HG02610 (cell line): ENCODE results near the gene FBXO46.
"Not testable (repeated sequence)": the region's sequence is repeated elsewhere in the genome, so short reads cannot be mapped to it uniquely, and the experiment has no call there.

Experiments
- ATAC-seq: cut with Tn5 transposase; IDR thresholded peaks from one replicate; pipeline ENCODE4 v1.9.1; 2021; ENCODE audit warnings: mild to moderate bottlenecking, moderate library complexity; ENCODE audit not compliant: unreplicated experiment

The FBXO46 gene

GRCh38 chr19:45687599-45687998, 43.1 kb downstream of the FBXO46 start:
- no peak for ATAC-seq

GRCh38 chr19:45685045-45685444, 45.7 kb downstream of the FBXO46 start:
- ATAC-seq: not testable (repeated sequence)

- ATAC-seq: no peak
Measured at GRCh38 chr19:45682908-45683307, 47.8 kb downstream of the FBXO46 start.

- no peak for ATAC-seq
Measured at GRCh38 chr19:45682117-45682516, 48.6 kb downstream of the FBXO46 start.

- peak; percentile 62 for ATAC-seq
Measured at GRCh38 chr19:45681391-45682015, 49.2 kb downstream of the FBXO46 start.

GRCh38 chr19:45677351-45678230, 53.1 kb downstream of the FBXO46 start:
- peak; percentile 33 for ATAC-seq

- no peak for ATAC-seq
Measured at GRCh38 chr19:45676851-45677263, 53.8 kb downstream of the FBXO46 start.

- no peak for ATAC-seq
Measured at GRCh38 chr19:45674946-45675345, 55.8 kb downstream of the FBXO46 start.

GRCh38 chr19:45670670-45671453, 59.8 kb downstream of the FBXO46 start:
- no peak for ATAC-seq

GRCh38 chr19:45668342-45668871, 62.3 kb downstream of the FBXO46 start:
- no peak for ATAC-seq

GRCh38 chr19:45667620-45668341, 62.9 kb downstream of the FBXO46 start, which contains the start of gene GIPR:
GIPR (plus strand) TSS chr19:45668221; CDS start chr19:45669521, 1,300 bp downstream.
- ATAC-seq: no peak

- no peak for ATAC-seq
Measured at GRCh38 chr19:45664575-45664974, 66.1 kb downstream of the FBXO46 start.

GRCh38 chr19:45663800-45664199, 66.9 kb downstream of the FBXO46 start:
- no peak for ATAC-seq

- ATAC-seq: no peak
Measured at GRCh38 chr19:45660636-45661035, 70.1 kb downstream of the FBXO46 start.
